Effector memory CD4-positive, alpha-beta T cell (primary cell): ENCODE results near the gene JAK1.
"Not testable (repeated sequence)": the region's sequence is repeated elsewhere in the genome, so short reads cannot be mapped to it uniquely, and the experiment has no call there.

Experiments used
- DNase-seq, 3 donors: peaks; one replicate each; pipeline ENCODE4 v3.0.0-alpha.2; 2020
- H3K27ac ChIP-seq: 2 replicates; pipeline ENCODE4 v1.7.0; 2013; ENCODE audit warnings: mild to moderate bottlenecking, low read length, moderate library complexity; ENCODE audit not compliant: insufficient read depth, poor library complexity, severe bottlenecking
- H3K27me3 ChIP-seq: replicated peaks from 2 replicates; pipeline ENCODE4 v1.7.0; 2013; ENCODE audit warnings: mild to moderate bottlenecking, low read length; ENCODE audit not compliant: insufficient read depth, control insufficient read depth, poor library complexity, severe bottlenecking
- H3K36me3 ChIP-seq: 2 replicates; pipeline ENCODE4 v1.7.0; 2013; ENCODE audit warnings: mild to moderate bottlenecking, low read length, moderate library complexity; ENCODE audit not compliant: control insufficient read depth, insufficient read depth
- H3K4me1 ChIP-seq: 2 replicates; pipeline ENCODE4 v1.7.0; 2013; ENCODE audit warnings: low read length, mild to moderate bottlenecking; ENCODE audit not compliant: control insufficient read depth, insufficient read depth, poor library complexity, severe bottlenecking
- H3K4me3 ChIP-seq: 2 replicates; pipeline ENCODE4 v1.7.0; 2013; ENCODE audit warnings: low read length, low read depth, mild to moderate bottlenecking; ENCODE audit not compliant: insufficient read depth, poor library complexity, severe bottlenecking
- H3K9me3 ChIP-seq: 2 replicates; pipeline ENCODE4 v1.7.0; 2013; ENCODE audit warnings: mild to moderate bottlenecking, low read length, moderate library complexity; ENCODE audit not compliant: control insufficient read depth

Gene JAK1

GRCh38 chr1:64838486-64838885, 127.9 kb downstream of the JAK1 start:
- Histone ChIP-seq H3K9me3 (no peaks in the 10 kb centered on the region), H3K4me1 (no peaks in the 10 kb centered on the region), H3K27me3 (no peaks in the 10 kb centered on the region), H3K36me3 (peaks cover 92% of the 10 kb centered on the region), H3K4me3 (no peak overlapping the region), H3K27ac (no peak overlapping the region)
- no peak for DNase-seq

GRCh38 chr1:64836802-64837201, 129.5 kb downstream of the JAK1 start:
- peaks cover 95% of the 10 kb centered on the region for H3K36me3 ChIP-seq
- H3K27ac ChIP-seq = no peak overlapping the region
- H3K4me3 ChIP-seq = no peak overlapping the region
- H3K27me3 ChIP-seq = no peaks in the 10 kb centered on the region
- no peak for DNase-seq
- H3K9me3 ChIP-seq = no peaks in the 10 kb centered on the region
- H3K4me1 ChIP-seq = no peaks in the 10 kb centered on the region

- Histone ChIP-seq H3K4me1 (no peaks in the 10 kb centered on the region), H3K27ac (no peak overlapping the region), H3K36me3 (peaks cover 77% of the 10 kb centered on the region), H3K27me3 (no peaks in the 10 kb centered on the region), H3K9me3 (no peaks in the 10 kb centered on the region), H3K4me3 (no peak overlapping the region)
- DNase-seq = no peak
Measured at GRCh38 chr1:64834734-64835133, 131.6 kb downstream of the JAK1 start.

GRCh38 chr1:64830030-64830651, 136.2 kb downstream of the JAK1 start:
- H3K36me3 ChIP-seq = peaks cover 34% of the 10 kb centered on the region
- peaks cover 13% of the 10 kb centered on the region for H3K4me1 ChIP-seq
- H3K4me3 ChIP-seq = no peak overlapping the region
- DNase-seq = no peak
- H3K9me3 ChIP-seq = no peaks in the 10 kb centered on the region
- no peak overlapping the region for H3K27ac ChIP-seq
- no peaks in the 10 kb centered on the region for H3K27me3 ChIP-seq

GRCh38 chr1:64829411-64830029, 136.8 kb downstream of the JAK1 start:
- no peak overlapping the region for H3K4me3 ChIP-seq
- H3K36me3 ChIP-seq = peaks cover 28% of the 10 kb centered on the region
- no peaks in the 10 kb centered on the region for H3K9me3 ChIP-seq
- H3K27ac ChIP-seq = no peak overlapping the region
- peaks cover 13% of the 10 kb centered on the region for H3K4me1 ChIP-seq
- H3K27me3 ChIP-seq = no peaks in the 10 kb centered on the region
- DNase-seq = no peak

GRCh38 chr1:64828829-64829228, 137.5 kb downstream of the JAK1 start:
- Histone ChIP-seq H3K36me3 (peaks cover 22% of the 10 kb centered on the region), H3K4me3 (no peak overlapping the region), H3K27ac (no peak overlapping the region), H3K4me1 (peaks cover 13% of the 10 kb centered on the region), H3K27me3 (no peaks in the 10 kb centered on the region), H3K9me3 (no peaks in the 10 kb centered on the region)
- DNase-seq = no peak

GRCh38 chr1:64826991-64827390, 139.4 kb downstream of the JAK1 start:
- H3K27ac ChIP-seq = peak overlapping the region; percentile 53
- DNase-seq = no peak

GRCh38 chr1:64823691-64824476, 142.5 kb downstream of the JAK1 start:
- Histone ChIP-seq H3K4me3 (no peak overlapping the region), H3K4me1 (peaks cover 5% of the 10 kb centered on the region), H3K27me3 (no peaks in the 10 kb centered on the region), H3K9me3 (no peaks in the 10 kb centered on the region), H3K36me3 (no peaks in the 10 kb centered on the region), H3K27ac (no peak overlapping the region)
- DNase-seq = peak; percentile 16 to 47 (median 27)

More at GRCh38 chr1:64826991-64827390, 139.4 kb downstream of the JAK1 start:
- Histone ChIP-seq H3K4me3 (peak overlapping the region; percentile 29), H3K27me3 (no peaks in the 10 kb centered on the region), H3K36me3 (peaks cover 5% of the 10 kb centered on the region), H3K4me1 (peaks cover 13% of the 10 kb centered on the region), H3K9me3 (no peaks in the 10 kb centered on the region)

- DNase-seq = no peak
- no peaks in the 10 kb centered on the region for H3K27me3 ChIP-seq
- no peak overlapping the region for H3K4me3 ChIP-seq
- no peak overlapping the region for H3K27ac ChIP-seq
- no peaks in the 10 kb centered on the region for H3K9me3 ChIP-seq
- H3K4me1 ChIP-seq = peaks cover 2% of the 10 kb centered on the region
- no peaks in the 10 kb centered on the region for H3K36me3 ChIP-seq
Measured at GRCh38 chr1:64822621-64823020, 143.7 kb downstream of the JAK1 start.

- not testable (repeated sequence) for H3K4me1 ChIP-seq, H3K9me3 ChIP-seq, H3K27ac ChIP-seq, DNase-seq, H3K27me3 ChIP-seq, H3K36me3 ChIP-seq, H3K4me3 ChIP-seq
Measured at GRCh38 chr1:64820572-64820971, 145.8 kb downstream of the JAK1 start.
